GM12874 (cell line): ENCODE measurements around the gene QKI.

Source experiments
- TF ChIP-seq, protein P1 (sequence below): IDR thresholded peaks from 2 replicates; pipeline ENCODE4 v1.5.1; 2011; ENCODE audit warnings: low read depth, mild to moderate bottlenecking, control low read depth, low read length, moderate library complexity; ENCODE audit not compliant: insufficient read depth

Gene QKI

DNA sequence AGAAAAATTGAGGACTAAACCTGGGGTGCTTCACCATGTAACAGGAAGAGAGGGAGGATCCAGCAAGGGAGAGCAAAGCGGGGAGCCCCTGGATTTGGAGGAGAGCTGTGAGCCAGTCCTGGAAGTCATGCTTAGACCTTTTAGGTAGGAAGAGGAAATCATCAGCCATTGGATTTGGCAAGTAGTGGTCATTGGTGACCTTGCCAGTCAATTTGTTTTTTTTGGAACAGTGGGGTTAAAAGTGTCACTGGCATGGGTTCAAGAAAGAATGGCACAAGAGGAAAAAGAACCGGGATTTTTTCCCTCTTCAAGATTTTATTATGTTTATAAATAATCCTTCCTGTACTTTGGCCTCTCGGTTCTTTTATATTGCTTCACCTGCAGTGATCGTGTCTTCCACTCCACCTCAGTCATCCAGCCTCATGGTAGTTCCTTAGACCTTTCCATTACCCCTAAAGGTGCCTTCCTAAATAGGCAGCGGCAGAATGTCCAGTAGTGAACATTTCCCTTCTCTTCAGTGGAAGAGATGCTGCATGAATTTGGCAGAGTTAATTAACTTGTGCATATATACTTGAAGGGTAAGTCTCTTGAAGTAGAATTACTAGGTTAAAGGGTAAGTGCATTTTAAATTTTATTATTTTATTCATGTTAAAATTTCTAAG, 124.7 kb downstream of the QKI start:
- TF ChIP-seq, protein P1, sequence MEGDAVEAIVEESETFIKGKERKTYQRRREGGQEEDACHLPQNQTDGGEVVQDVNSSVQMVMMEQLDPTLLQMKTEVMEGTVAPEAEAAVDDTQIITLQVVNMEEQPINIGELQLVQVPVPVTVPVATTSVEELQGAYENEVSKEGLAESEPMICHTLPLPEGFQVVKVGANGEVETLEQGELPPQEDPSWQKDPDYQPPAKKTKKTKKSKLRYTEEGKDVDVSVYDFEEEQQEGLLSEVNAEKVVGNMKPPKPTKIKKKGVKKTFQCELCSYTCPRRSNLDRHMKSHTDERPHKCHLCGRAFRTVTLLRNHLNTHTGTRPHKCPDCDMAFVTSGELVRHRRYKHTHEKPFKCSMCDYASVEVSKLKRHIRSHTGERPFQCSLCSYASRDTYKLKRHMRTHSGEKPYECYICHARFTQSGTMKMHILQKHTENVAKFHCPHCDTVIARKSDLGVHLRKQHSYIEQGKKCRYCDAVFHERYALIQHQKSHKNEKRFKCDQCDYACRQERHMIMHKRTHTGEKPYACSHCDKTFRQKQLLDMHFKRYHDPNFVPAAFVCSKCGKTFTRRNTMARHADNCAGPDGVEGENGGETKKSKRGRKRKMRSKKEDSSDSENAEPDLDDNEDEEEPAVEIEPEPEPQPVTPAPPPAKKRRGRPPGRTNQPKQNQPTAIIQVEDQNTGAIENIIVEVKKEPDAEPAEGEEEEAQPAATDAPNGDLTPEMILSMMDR, result no peak

DNA sequence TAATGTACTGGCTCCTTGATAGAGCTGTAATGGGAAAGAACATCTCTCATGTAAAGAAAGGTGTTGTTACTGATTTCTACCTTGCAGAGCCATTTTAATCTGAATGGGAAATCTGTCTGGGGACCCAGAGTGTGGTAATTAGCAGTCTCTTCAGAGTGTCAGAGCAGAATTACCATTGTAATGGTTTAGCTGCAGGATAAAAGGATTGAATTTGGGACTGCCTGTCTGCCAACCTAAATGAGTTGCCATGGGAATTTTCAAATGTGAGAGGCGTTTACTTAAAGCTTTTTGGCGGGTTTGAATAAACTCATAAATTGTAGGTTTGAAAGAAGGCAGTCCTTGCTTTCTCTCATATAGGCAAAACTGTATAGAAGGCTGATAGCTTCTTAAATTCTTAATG, 128.8 kb downstream of the QKI start:
- TF ChIP-seq, protein P1, result no peak

DNA sequence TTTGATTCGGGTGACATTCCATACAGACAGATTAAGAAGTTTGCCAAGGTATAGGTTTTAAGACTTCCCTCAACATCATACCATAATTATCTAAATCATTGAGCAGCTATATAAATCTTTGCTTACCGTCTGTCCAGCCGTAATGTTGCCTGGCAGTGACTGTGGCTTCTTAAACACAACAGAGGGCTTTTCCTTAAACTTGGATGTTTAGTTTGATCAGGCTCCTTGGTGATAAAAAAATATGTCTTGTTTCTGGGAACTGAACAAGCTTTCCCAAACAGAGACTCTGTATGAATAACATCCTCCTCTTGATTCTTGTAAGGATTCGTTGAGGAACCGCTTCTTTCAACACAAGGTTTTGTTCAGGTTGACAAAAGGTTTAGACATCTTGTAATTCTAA, 130.9 kb downstream of the QKI start:
- TF ChIP-seq, protein P1, result no peak

DNA sequence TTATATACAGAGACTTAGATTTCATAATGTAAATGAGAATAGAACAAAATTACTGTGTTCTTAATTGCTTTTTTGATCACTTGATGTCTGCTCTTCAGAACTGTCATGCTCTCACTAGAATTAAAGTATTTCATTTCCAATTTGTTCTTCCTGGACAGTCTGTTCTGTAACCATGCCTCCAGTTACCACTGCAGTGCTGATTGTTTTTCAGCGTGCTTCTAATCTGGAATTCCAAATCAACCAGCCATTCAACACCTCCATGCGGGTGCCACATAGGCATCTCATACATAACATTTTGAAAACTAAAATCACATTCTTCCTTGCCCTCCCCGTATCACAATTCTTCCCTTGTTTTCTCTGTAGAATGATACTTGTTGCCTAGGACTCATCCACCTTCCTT, 132.8 kb downstream of the QKI start:
- TF ChIP-seq, protein P1, result no peak

DNA sequence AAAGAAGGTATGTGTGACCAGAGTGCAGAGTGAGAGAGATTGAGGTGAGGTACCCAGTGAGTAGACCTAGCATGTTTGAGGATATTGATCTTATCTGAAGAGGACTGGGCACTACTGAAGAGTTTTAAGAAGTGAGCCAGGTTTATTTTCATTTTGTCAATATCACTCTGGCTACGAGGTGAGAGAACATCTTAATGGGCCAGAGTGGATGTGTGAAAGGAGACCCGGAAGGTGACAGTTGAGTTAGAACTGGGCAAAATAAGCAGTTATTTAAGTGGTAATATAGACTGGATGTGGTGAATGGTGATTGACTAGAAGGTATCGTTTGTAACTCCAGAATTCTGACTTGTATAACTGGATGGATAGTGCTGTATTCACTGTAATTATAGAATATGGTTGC, 134.1 kb downstream of the QKI start:
- TF ChIP-seq, protein P1, result no peak

DNA sequence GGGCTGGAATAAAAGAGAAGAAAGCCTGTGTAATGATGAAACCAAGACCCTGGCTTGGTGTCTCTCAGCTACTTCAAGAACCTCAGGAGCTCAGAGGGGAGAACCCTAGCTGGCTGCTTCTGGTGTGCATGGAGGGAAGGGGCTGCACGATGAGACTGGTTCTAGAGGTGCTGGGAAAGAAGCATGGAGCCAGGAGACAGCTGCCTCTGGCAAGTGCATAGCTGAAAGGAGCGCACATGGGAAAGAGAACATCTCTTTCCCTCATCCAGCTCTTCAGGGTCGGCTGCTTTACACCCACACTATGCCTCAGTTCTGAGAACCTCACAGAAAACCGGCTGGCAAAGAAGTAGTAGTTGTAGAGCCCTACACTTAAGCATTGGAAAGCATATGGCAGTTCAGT, 139.5 kb downstream of the QKI start:
- TF ChIP-seq, protein P1, result no peak

DNA sequence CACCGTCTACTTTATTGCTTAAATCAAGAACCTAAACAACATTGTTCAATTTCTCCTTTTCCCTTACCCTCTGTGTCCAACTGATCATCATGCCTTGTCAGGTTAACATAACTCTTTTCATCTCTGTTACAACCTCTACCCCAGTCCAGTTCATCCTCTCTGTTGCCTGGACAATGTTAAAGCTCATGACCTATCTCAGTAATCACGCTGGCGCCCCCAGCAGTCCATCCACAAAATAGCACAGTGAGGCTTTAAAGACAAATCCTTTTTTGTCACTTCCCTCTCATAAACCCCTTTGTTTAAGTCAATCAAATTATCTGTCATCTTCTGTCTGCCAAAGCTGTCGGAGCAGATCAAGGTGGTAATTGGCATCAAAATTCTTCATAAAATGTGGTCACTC, 140.1 kb downstream of the QKI start:
- TF ChIP-seq, protein P1, result peak; percentile 53
